NCI-H2081 treated with DMSO at 0.1 percent for 48 hours (cell line): ENCODE data around the gene LEMD3.

ENCODE experiments used
- DNase-seq: peaks from one replicate; lab custom pipeline; 2025; lab: John Stamatoyannopoulos, UW

The LEMD3 gene

GRCh38 chr12:65169320-65170208, at the start of gene LEMD3:
LEMD3 (plus strand) TSS chr12:65169583; CDS start chr12:65169597, 14 bp downstream.
- peak; percentile 79 for DNase-seq

GRCh38 chr12:65121049-65121955, 48.1 kb upstream of the LEMD3 start, which contains the start of gene WIF1:
WIF1 (minus strand) TSS chr12:65121305; CDS start chr12:65121191, 114 bp downstream.
- DNase-seq, result no peak

- no peak for DNase-seq
Observed at GRCh38 chr12:65121956-65122469, 47.4 kb upstream of the LEMD3 start.

- no peak for DNase-seq
Observed at GRCh38 chr12:65122703-65123102, 46.7 kb upstream of the LEMD3 start.

- peak; percentile 45 for DNase-seq
Observed at GRCh38 chr12:65123435-65124063, 45.8 kb upstream of the LEMD3 start.

- no peak for DNase-seq
Observed at GRCh38 chr12:65125247-65125646, 44.1 kb upstream of the LEMD3 start.

- no peak for DNase-seq
Observed at GRCh38 chr12:65125975-65126374, 43.4 kb upstream of the LEMD3 start.

GRCh38 chr12:65126482-65126881, 42.9 kb upstream of the LEMD3 start:
- DNase-seq, result no peak

GRCh38 chr12:65133879-65134278, 35.5 kb upstream of the LEMD3 start:
- no peak for DNase-seq

GRCh38 chr12:65139389-65139788, 30.0 kb upstream of the LEMD3 start:
- DNase-seq, result no peak

- DNase-seq, result no peak
Observed at GRCh38 chr12:65140738-65141137, 28.6 kb upstream of the LEMD3 start.

- DNase-seq, result no peak
Observed at GRCh38 chr12:65147312-65147905, 22.0 kb upstream of the LEMD3 start.

- DNase-seq, result no peak
Observed at GRCh38 chr12:65152012-65152411, 17.4 kb upstream of the LEMD3 start.

GRCh38 chr12:65152596-65152995, 16.8 kb upstream of the LEMD3 start:
- no peak for DNase-seq

GRCh38 chr12:65155784-65156183, 13.6 kb upstream of the LEMD3 start:
- no peak for DNase-seq

- DNase-seq, result no peak
Observed at GRCh38 chr12:65156366-65156841, 13.0 kb upstream of the LEMD3 start.

GRCh38 chr12:65157091-65157490, 12.3 kb upstream of the LEMD3 start:
- no peak for DNase-seq

GRCh38 chr12:65162609-65163008, 6.8 kb upstream of the LEMD3 start:
- no peak for DNase-seq

- no peak for DNase-seq
Observed at GRCh38 chr12:65164244-65164643, 5.1 kb upstream of the LEMD3 start.

- no peak for DNase-seq
Observed at GRCh38 chr12:65164774-65165173, 4.6 kb upstream of the LEMD3 start.

- DNase-seq, result no peak
Observed at GRCh38 chr12:65168681-65169319, 583 bp upstream of the LEMD3 start.
